Measurements from ENCODE around the gene PNLIP. TPM values are rescaled to one million over a fixed set of nuclear protein-coding genes. Genes with fewer than 3 reads are reported as not detected.

The PNLIP gene
- total and polyA plus RNA-seq, 12 donors = 0.10 to 2.1 (median 1.9) TPM; not detected in 4

GRCh38 chr10:116554628-116555027 is 8.9 kb downstream of the PNLIP start:
- Histone ChIP-seq H3K36me3 (no peaks in the 10 kb centered on the region), H3K4me3 (no peak overlapping the region), H3K27me3 (no peaks in the 10 kb centered on the region), H3K4me1 (no peaks in the 10 kb centered on the region), H3K27ac (no peak overlapping the region), H3K9me3 (no peaks in the 10 kb centered on the region)
- ATAC-seq (no peak), DNase-seq (no peak)
- TF ChIP-seq, protein P1, sequence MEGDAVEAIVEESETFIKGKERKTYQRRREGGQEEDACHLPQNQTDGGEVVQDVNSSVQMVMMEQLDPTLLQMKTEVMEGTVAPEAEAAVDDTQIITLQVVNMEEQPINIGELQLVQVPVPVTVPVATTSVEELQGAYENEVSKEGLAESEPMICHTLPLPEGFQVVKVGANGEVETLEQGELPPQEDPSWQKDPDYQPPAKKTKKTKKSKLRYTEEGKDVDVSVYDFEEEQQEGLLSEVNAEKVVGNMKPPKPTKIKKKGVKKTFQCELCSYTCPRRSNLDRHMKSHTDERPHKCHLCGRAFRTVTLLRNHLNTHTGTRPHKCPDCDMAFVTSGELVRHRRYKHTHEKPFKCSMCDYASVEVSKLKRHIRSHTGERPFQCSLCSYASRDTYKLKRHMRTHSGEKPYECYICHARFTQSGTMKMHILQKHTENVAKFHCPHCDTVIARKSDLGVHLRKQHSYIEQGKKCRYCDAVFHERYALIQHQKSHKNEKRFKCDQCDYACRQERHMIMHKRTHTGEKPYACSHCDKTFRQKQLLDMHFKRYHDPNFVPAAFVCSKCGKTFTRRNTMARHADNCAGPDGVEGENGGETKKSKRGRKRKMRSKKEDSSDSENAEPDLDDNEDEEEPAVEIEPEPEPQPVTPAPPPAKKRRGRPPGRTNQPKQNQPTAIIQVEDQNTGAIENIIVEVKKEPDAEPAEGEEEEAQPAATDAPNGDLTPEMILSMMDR (IDR thresholded peaks at IDR 0.05) = no peak
- intact Hi-C loops (cut with DNase I) = no loop called here
- WGBS, 2 donors = 53 to 55% methylated on average over 5 of the region's 5 CpGs

DNA sequence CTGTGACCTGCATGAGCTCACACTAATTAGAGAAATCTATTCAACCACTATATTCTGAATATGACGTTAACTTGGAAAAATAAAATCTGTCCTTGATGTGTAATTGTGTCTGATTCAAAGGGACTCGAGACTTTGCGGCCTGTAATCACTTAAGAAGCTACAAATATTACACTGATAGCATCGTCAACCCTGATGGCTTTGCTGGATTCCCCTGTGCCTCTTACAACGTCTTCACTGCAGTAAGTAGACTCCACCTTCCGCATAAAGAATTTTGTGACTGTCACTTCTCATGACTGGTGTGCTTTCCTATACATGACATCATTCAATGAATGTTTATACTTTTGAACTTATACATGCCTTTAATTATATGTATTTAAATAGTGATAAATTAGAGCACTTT is 10.1 kb downstream of the PNLIP start:
- 68 to 69% methylated on average over 6 of the region's 6 CpGs for WGBS, 2 donors
- intact Hi-C loops (cut with DNase I) = no loop called here
- Histone ChIP-seq H3K4me1 (no peaks in the 10 kb centered on the region), H3K4me3 (no peak overlapping the region), H3K27ac (no peak overlapping the region), H3K27me3 (no peaks in the 10 kb centered on the region), H3K9me3 (no peaks in the 10 kb centered on the region), H3K36me3 (no peaks in the 10 kb centered on the region)
- DNase-seq (no peak), ATAC-seq (no peak)
- TF ChIP-seq, protein P1 (IDR thresholded peaks at IDR 0.05) = no peak

- no peaks in the 10 kb centered on the region for H3K4me1 ChIP-seq
- TF ChIP-seq, protein P1 (IDR thresholded peaks at IDR 0.05) = no peak
- intact Hi-C loops (cut with DNase I) = no loop called here
- ATAC-seq (no peak), DNase-seq (no peak)
- no peaks in the 10 kb centered on the region for H3K9me3 ChIP-seq
- H3K36me3 ChIP-seq = no peaks in the 10 kb centered on the region
- no peaks in the 10 kb centered on the region for H3K27me3 ChIP-seq
- WGBS, 2 donors = 76 to 79% methylated on average over 5 of the region's 5 CpGs
- H3K27ac ChIP-seq = no peak overlapping the region
- no peak overlapping the region for H3K4me3 ChIP-seq
These were observed 11.7 kb downstream of the PNLIP start for GRCh38 chr10:116557305-116557880.

GRCh38 chr10:116565534-116565933 is 19.8 kb downstream of the PNLIP start:
- no peak overlapping the region for H3K4me3 ChIP-seq
- intact Hi-C loops (cut with DNase I) = no loop called here
- H3K27ac ChIP-seq = no peak overlapping the region
- 90 to 96% methylated on average over 8 of the region's 8 CpGs for WGBS, 2 donors
- DNase-seq = no peak
- TF ChIP-seq, protein P1 (IDR thresholded peaks at IDR 0.05) = no peak
- H3K9me3 ChIP-seq = no peaks in the 10 kb centered on the region
- no peak for ATAC-seq
- no peaks in the 10 kb centered on the region for H3K36me3 ChIP-seq
- peaks cover 0 to 9% (median 0%) of the 10 kb centered on the region in 7 donors for H3K27me3 ChIP-seq
- H3K4me1 ChIP-seq = no peaks in the 10 kb centered on the region
